Right lobe of liver (tissue), 6 donors: ENCODE measurements around the gene C17orf58. TPM values are rescaled to one million over a fixed set of nuclear protein-coding genes. Genes with fewer than 3 reads are reported as not detected.

Experiments used
- ATAC-seq, 4 donors: fragments of 200-7000 bp; cut with Tn5 transposase; one replicate each; pipeline ENCODE4 v1.9.1; 2020; ENCODE audit warnings: mild to moderate bottlenecking in 4 of 4, moderate library complexity in 4 of 4
- DNase-seq, 3 donors: peaks; one replicate each; pipeline ENCODE4 v3.0.0-alpha.2; 2020
- H3K27ac ChIP-seq, 3 donors: fragments of 200-600 bp; one replicate each; pipeline ENCODE4 v1.8.0; 2022
- H3K27me3 ChIP-seq, 2 donors: fragments of 200-600 bp; one replicate each; pipeline ENCODE4 v1.8.0; 2022
- H3K36me3 ChIP-seq, 4 donors: fragments of 200-600 bp; sonication (generic) in 1 of 4; one replicate each; pipeline versions ENCODE4 v1.5.1 to v1.8.0; 2017 to 2022; ENCODE audit warnings: control low read depth in 1 of 4
- H3K4me1 ChIP-seq, 4 donors: fragments of 200-600 bp; sonication (generic) in 1 of 4; one replicate each; pipeline versions ENCODE4 v1.5.1 to v1.8.0; 2017 to 2022; ENCODE audit warnings: control low read depth in 1 of 4
- H3K4me3 ChIP-seq, 3 donors: fragments of 200-600 bp; one replicate each; pipeline ENCODE4 v1.8.0; 2022
- H3K9me3 ChIP-seq, 4 donors: fragments of 200-600 bp; sonication (generic) in 1 of 4; one replicate each; pipeline versions ENCODE4 v1.5.1 to v1.8.0; 2017 to 2022; ENCODE audit warnings: control low read depth in 1 of 4
- POLR2A ChIP-seq: fragments of 450-650 bp; IDR thresholded peaks from one replicate; pipeline ENCODE4 v1.6.1; 2017; ENCODE audit warnings: antibody characterized with exemption, mild to moderate bottlenecking
- WGBS: methylation state at CpG from one replicate; pipeline ENCODE4 v1.1.6; 2018; ENCODE audit warnings: low coverage, low lambda C conversion rate; ENCODE audit not compliant: insufficient coverage; ENCODE audit errors: missing lambda C conversion rate; 5-methylcytosine and 5-hydroxymethylcytosine counted together
- intact Hi-C, 2 donors: fragments of 100-400 bp; cut with DNase I; formaldehyde crosslinking; loops; one replicate each; pipeline versions ENCODE4 v1.11.2 to v1.14.1; 2022
- total RNA-seq, 6 experiments: library from RNA; depleted of rRNA in 2 of 6; stranded (reverse); fragments of >200 nt in 2 of 6; fragmentation: NEBNext Ultra II Directional in 3 of 6; extraction: Animal tissue kit (Norgen Biotek cat#: 25700) in 3 of 6; gene quantifications; one replicate each; pipeline versions ENCODE4 v1.1.0 to v1.2.4, GENCODE V29; 2016 to 2023
- TF ChIP-seq, protein P1 (sequence below), 4 donors: fragments of 200-600 bp in 3 of 4; fragments of 450-650 bp in 1 of 4; IDR thresholded peaks; one replicate each; pipeline versions ENCODE4 v1.5.1 to v1.8.0; 2016 to 2022; ENCODE audit warnings: antibody characterized with exemption in 4 of 4, mild to moderate bottlenecking in 2 of 4
- donor health status: DM: no; HTN: yes; CAD: no.
- donor health status: DM: no; HTN: no; CAD: no.
- donor health status: DM: no; HTN: no; CAD: no.
- donor health status: DM: no; HTN: yes; CAD: no.
- donor health status: DM: no; HTN: yes; CAD: no.

Gene C17orf58
- total RNA-seq, 6 experiments from 2014 or later: 7.2 to 12.4 (median 8.3) TPM

GRCh38 chr17:67994817-67995569 lies 1.3 kb downstream of the C17orf58 start:
- Histone ChIP-seq H3K4me3 (peak overlapping the region; percentile 30 to 53 (median 49)), H3K9me3 (no peaks in the 10 kb centered on the region), H3K27ac (peak overlapping the region in 2 of 3 donors; percentile 36 to 84), H3K36me3 (no peaks in the 10 kb centered on the region), H3K27me3 (no peaks in the 10 kb centered on the region), H3K4me1 (peaks cover 0 to 13% (median 0%) of the 10 kb centered on the region in 4 donors)
- TF ChIP-seq POLR2A: no peak
- TF ChIP-seq, protein P1, sequence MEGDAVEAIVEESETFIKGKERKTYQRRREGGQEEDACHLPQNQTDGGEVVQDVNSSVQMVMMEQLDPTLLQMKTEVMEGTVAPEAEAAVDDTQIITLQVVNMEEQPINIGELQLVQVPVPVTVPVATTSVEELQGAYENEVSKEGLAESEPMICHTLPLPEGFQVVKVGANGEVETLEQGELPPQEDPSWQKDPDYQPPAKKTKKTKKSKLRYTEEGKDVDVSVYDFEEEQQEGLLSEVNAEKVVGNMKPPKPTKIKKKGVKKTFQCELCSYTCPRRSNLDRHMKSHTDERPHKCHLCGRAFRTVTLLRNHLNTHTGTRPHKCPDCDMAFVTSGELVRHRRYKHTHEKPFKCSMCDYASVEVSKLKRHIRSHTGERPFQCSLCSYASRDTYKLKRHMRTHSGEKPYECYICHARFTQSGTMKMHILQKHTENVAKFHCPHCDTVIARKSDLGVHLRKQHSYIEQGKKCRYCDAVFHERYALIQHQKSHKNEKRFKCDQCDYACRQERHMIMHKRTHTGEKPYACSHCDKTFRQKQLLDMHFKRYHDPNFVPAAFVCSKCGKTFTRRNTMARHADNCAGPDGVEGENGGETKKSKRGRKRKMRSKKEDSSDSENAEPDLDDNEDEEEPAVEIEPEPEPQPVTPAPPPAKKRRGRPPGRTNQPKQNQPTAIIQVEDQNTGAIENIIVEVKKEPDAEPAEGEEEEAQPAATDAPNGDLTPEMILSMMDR (IDR thresholded peaks at IDR 0.05): no peak
- 12% methylated on average over 9 of the region's 9 CpGs for WGBS
- DNase-seq (peak in 1 of 3 donors; percentile 65), ATAC-seq (peak; percentile 11 to 53 (median 40))
- intact Hi-C loops: no loop called here

GRCh38 chr17:67993998-67994361 lies 2.3 kb downstream of the C17orf58 start:
- DNase-seq (no peak), ATAC-seq (peak; percentile 1 to 20 (median 2))
- Histone ChIP-seq H3K27me3 (no peaks in the 10 kb centered on the region), H3K36me3 (no peaks in the 10 kb centered on the region), H3K4me3 (peak overlapping the region; percentile 34 to 63 (median 60)), H3K9me3 (no peaks in the 10 kb centered on the region), H3K4me1 (peaks cover 0 to 13% (median 0%) of the 10 kb centered on the region in 4 donors), H3K27ac (peak overlapping the region; percentile 84 to 85 (median 85))
- no peak for TF ChIP-seq POLR2A
- TF ChIP-seq, protein P1 (IDR thresholded peaks at IDR 0.05): no peak
- WGBS: under 1% methylated on average over 21 of the region's 21 CpGs
- intact Hi-C loops: no loop called here

- Histone ChIP-seq H3K4me3 (peak overlapping the region; percentile 54 to 74 (median 68)), H3K36me3 (no peaks in the 10 kb centered on the region), H3K27me3 (no peaks in the 10 kb centered on the region), H3K9me3 (no peaks in the 10 kb centered on the region), H3K4me1 (peaks cover 0 to 13% (median 0%) of the 10 kb centered on the region in 4 donors), H3K27ac (peak overlapping the region; percentile 88 to 96 (median 93))
- peak; percentile 65 to 84 (median 78) for ATAC-seq
- TF ChIP-seq, protein P1 (IDR thresholded peaks at IDR 0.05): peak in 1 of 4 donors; percentile 11
- peak; percentile 67 for TF ChIP-seq POLR2A
- peak; percentile 90 to 91 (median 90) for DNase-seq
- intact Hi-C loops: no loop called here
- WGBS: 0% methylated on average over 9 of the region's 144 CpGs
These were observed 2.9 kb downstream of the C17orf58 start for GRCh38 chr17:67993153-67993997.

GRCh38 chr17:67992548-67993152 lies 3.6 kb downstream of the C17orf58 start:
- Histone ChIP-seq H3K27ac (peak overlapping the region; percentile 88 to 96 (median 93)), H3K27me3 (no peaks in the 10 kb centered on the region), H3K4me3 (peak overlapping the region; percentile 54 to 74 (median 68)), H3K9me3 (no peaks in the 10 kb centered on the region), H3K4me1 (peaks cover 0 to 13% (median 0%) of the 10 kb centered on the region in 4 donors), H3K36me3 (no peaks in the 10 kb centered on the region)
- ATAC-seq: peak; percentile 40 to 56 (median 52)
- WGBS: 0% methylated on average over 13 of the region's 18 CpGs
- DNase-seq: peak in 1 of 3 donors; percentile 52
- TF ChIP-seq, protein P1 (IDR thresholded peaks at IDR 0.05): no peak
- TF ChIP-seq POLR2A: no peak
- intact Hi-C loops: no loop called here
